ENCODE results near the gene DMRTC2.

DMRTC2 gene

GRCh38 chr19:41896581-41896942 lies 51.7 kb downstream of the DMRTC2 start:
- Histone ChIP-seq H3K27ac (ENCODE audit: low read depth, low read length) (no peak overlapping the region), H3K36me3 (ENCODE audit: insufficient read depth, low read length) (peaks cover 32% of the 10 kb centered on the region), H3K27me3 (ENCODE audit: control insufficient read depth in 1 of 2, insufficient read depth in 2 of 2, low read length in 2 of 2) (no peaks in the 10 kb centered on the region)

GRCh38 chr19:41897181-41897580 lies 52.3 kb downstream of the DMRTC2 start:
- H3K27ac ChIP-seq (ENCODE audit: low read depth, low read length): no peak overlapping the region
- no peak overlapping the region for H3K9ac ChIP-seq (ENCODE audit: low read length)
- H3K4me3 ChIP-seq (ENCODE audit: low read depth in 1 of 2, low read length in 2 of 2): no peak overlapping the region
- peaks cover 38% of the 10 kb centered on the region for H3K36me3 ChIP-seq (ENCODE audit: insufficient read depth, low read length)
- H3K4me1 ChIP-seq (ENCODE audit: insufficient read depth, low read length): no peaks in the 10 kb centered on the region
- H3K9me3 ChIP-seq (ENCODE audit: low read length): no peaks in the 10 kb centered on the region
- no peaks in the 10 kb centered on the region for H3K27me3 ChIP-seq (ENCODE audit: control insufficient read depth in 1 of 2, insufficient read depth in 2 of 2, low read length in 2 of 2)

More at GRCh38 chr19:41896581-41896942, 51.7 kb downstream of the DMRTC2 start:
- H3K9ac ChIP-seq (ENCODE audit: low read length): no peak overlapping the region
- H3K9me3 ChIP-seq (ENCODE audit: low read length): no peaks in the 10 kb centered on the region
- H3K4me1 ChIP-seq (ENCODE audit: insufficient read depth, low read length): no peaks in the 10 kb centered on the region
- no peak overlapping the region for H3K4me3 ChIP-seq (ENCODE audit: low read depth in 1 of 2, low read length in 2 of 2)

GRCh38 chr19:41897820-41898219 lies 53.0 kb downstream of the DMRTC2 start:
- Histone ChIP-seq H3K9me3 (ENCODE audit: low read length) (no peaks in the 10 kb centered on the region), H3K4me3 (ENCODE audit: low read depth in 1 of 2, low read length in 2 of 2) (no peak overlapping the region), H3K27me3 (ENCODE audit: control insufficient read depth in 1 of 2, insufficient read depth in 2 of 2, low read length in 2 of 2) (no peaks in the 10 kb centered on the region), H3K36me3 (ENCODE audit: insufficient read depth, low read length) (peaks cover 43% of the 10 kb centered on the region), H3K4me1 (ENCODE audit: insufficient read depth, low read length) (no peaks in the 10 kb centered on the region), H3K27ac (ENCODE audit: low read depth, low read length) (no peak overlapping the region), H3K9ac (ENCODE audit: low read length) (no peak overlapping the region)

- Histone ChIP-seq H3K9ac (ENCODE audit: low read length) (no peak overlapping the region), H3K4me3 (ENCODE audit: low read depth in 1 of 2, low read length in 2 of 2) (no peak overlapping the region), H3K27me3 (ENCODE audit: control insufficient read depth in 1 of 2, insufficient read depth in 2 of 2, low read length in 2 of 2) (no peaks in the 10 kb centered on the region), H3K4me1 (ENCODE audit: insufficient read depth, low read length) (no peaks in the 10 kb centered on the region), H3K36me3 (ENCODE audit: insufficient read depth, low read length) (peaks cover 47% of the 10 kb centered on the region), H3K9me3 (ENCODE audit: low read length) (no peaks in the 10 kb centered on the region), H3K27ac (ENCODE audit: low read depth, low read length) (no peak overlapping the region)
Observed at GRCh38 chr19:41898235-41898634, 53.4 kb downstream of the DMRTC2 start.
